ENCODE measurements around the gene MSH5. TPM values are rescaled to one million over a fixed set of nuclear protein-coding genes. Genes with fewer than 3 reads are reported as not detected.

The MSH5 gene
- total RNA-seq, 1 experiment from 2014 or later: 22.4 TPM

GRCh38 chr6:31765559-31765909, 25.7 kb downstream of the MSH5 start:
- no peak overlapping the region for H3K27ac ChIP-seq (ENCODE audit: insufficient read length, low read depth, low read length)
- H3K9me3 Mint-ChIP-seq: no peaks in the 10 kb centered on the region; a peak in 1 of 5 replicates
- peaks cover 8 to 26% (median 16%) of the 10 kb centered on the region in 3 experiments for H3K36me3 Mint-ChIP-seq (ENCODE audit: insufficient read depth in 1 of 3, low read depth in 3 of 3)
- no peak overlapping the region for H4K91ac ChIP-seq (ENCODE audit: insufficient read length, low read depth, low read length)
- TF ChIP-seq, protein P1, sequence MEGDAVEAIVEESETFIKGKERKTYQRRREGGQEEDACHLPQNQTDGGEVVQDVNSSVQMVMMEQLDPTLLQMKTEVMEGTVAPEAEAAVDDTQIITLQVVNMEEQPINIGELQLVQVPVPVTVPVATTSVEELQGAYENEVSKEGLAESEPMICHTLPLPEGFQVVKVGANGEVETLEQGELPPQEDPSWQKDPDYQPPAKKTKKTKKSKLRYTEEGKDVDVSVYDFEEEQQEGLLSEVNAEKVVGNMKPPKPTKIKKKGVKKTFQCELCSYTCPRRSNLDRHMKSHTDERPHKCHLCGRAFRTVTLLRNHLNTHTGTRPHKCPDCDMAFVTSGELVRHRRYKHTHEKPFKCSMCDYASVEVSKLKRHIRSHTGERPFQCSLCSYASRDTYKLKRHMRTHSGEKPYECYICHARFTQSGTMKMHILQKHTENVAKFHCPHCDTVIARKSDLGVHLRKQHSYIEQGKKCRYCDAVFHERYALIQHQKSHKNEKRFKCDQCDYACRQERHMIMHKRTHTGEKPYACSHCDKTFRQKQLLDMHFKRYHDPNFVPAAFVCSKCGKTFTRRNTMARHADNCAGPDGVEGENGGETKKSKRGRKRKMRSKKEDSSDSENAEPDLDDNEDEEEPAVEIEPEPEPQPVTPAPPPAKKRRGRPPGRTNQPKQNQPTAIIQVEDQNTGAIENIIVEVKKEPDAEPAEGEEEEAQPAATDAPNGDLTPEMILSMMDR (conservative IDR thresholded peaks at IDR 0.05): no peak
- H2AK5ac ChIP-seq (ENCODE audit: insufficient read length, low read length): no peak overlapping the region
- no peaks in the 10 kb centered on the region for H3K23me2 ChIP-seq (ENCODE audit: insufficient read length, low read depth, low read length, poor library complexity, severe bottlenecking)
- no peak for DNase-seq
- peaks cover 25 to 27% of the 10 kb centered on the region in 2 experiments for H3K4me1 Mint-ChIP-seq
- H3K23ac ChIP-seq (ENCODE audit: insufficient read length, low read depth, low read length): no peak overlapping the region
- no peak overlapping the region for H2BK20ac ChIP-seq (ENCODE audit: low read depth, low read length, poor library complexity, severe bottlenecking)
- peak overlapping the region in 1 of 3 experiments; percentile 69; a peak in 4 of 7 replicates for H3K27ac Mint-ChIP-seq
- no peak overlapping the region for H3K4me3 Mint-ChIP-seq
- H3K4me1 ChIP-seq (ENCODE audit: insufficient read depth, low read length): no peaks in the 10 kb centered on the region
- no peaks in the 10 kb centered on the region; the same call in 1 of the 2 replicates for H3K27me3 Mint-ChIP-seq (ENCODE audit: low read depth)
- H4K20me1 ChIP-seq (ENCODE audit: control insufficient read depth, insufficient read depth, insufficient read length): no peaks in the 10 kb centered on the region
- H3K9me3 ChIP-seq (ENCODE audit: control insufficient read depth, low read depth, low read length): no peaks in the 10 kb centered on the region
- H2BK12ac ChIP-seq (ENCODE audit: insufficient read length, low read depth, low read length): no peak overlapping the region
- no peaks in the 10 kb centered on the region for H3K27me3 ChIP-seq (ENCODE audit: insufficient read depth, low read length)
- WGBS (ENCODE audit: extremely low coverage, insufficient read length, low lambda C conversion rate): no CpG with 5 or more reads among the region's 9 CpGs
- H3K18ac ChIP-seq (ENCODE audit: insufficient read length, low read depth, low read length): no peak overlapping the region
- H3K4ac ChIP-seq (ENCODE audit: low read depth, low read length): no peak overlapping the region
- no peak overlapping the region for H4K8ac ChIP-seq (replicated peaks; ENCODE audit: insufficient read length, low read depth, low read length)
- H2AFZ ChIP-seq (ENCODE audit: low read length): no peak overlapping the region
- no peaks in the 10 kb centered on the region for H3K79me2 ChIP-seq (ENCODE audit: insufficient read depth, low read length)
- no peaks in the 10 kb centered on the region for H3K79me1 ChIP-seq (ENCODE audit: insufficient read depth, low read depth, low read length, poor library complexity, severe bottlenecking)
- no peak overlapping the region for H3K14ac ChIP-seq (ENCODE audit: insufficient read depth, low read length)
- no peak overlapping the region for H3K9ac ChIP-seq (ENCODE audit: extremely low read depth, insufficient read length, low read length)
- no peak overlapping the region for H2BK5ac ChIP-seq (ENCODE audit: insufficient read length, low read length)
- H2BK120ac ChIP-seq (ENCODE audit: low read depth, low read length, poor library complexity, severe bottlenecking): no peak overlapping the region
- no peak overlapping the region for H3K4me2 ChIP-seq (ENCODE audit: insufficient read depth, insufficient read length, low read length)
- H4K5ac ChIP-seq (ENCODE audit: insufficient read length, low read depth, low read length): no peak overlapping the region
- no peak overlapping the region for H2BK15ac ChIP-seq (ENCODE audit: low read depth, low read length)
- no peak overlapping the region for H3K56ac ChIP-seq (ENCODE audit: insufficient read length, low read depth, low read length)
- no peak overlapping the region for H3T11ph ChIP-seq (ENCODE audit: low read length)
